ENCODE data around the gene TCF4.

Gene TCF4

DNA sequence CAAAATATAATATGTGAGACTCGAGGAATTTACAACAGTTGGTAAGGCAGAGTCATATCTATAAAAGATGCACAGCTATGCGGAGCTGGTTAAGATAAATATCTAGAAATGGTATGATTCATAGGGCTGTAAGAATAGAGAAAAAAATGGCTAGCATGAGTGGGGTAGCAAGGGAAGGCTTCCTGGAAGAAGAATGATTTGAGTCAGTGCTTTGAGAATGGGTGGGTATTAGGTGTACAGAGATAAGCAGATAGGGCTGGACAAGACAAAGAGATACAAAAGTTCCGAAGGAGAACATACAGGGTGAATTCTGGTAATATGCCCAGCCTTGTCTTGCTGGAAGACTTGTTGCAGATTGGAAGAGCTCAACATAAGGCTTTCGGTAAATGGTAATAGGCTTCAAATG lies 337.2 kb downstream of the TCF4 start:
- DNase-seq, result no peak

DNA sequence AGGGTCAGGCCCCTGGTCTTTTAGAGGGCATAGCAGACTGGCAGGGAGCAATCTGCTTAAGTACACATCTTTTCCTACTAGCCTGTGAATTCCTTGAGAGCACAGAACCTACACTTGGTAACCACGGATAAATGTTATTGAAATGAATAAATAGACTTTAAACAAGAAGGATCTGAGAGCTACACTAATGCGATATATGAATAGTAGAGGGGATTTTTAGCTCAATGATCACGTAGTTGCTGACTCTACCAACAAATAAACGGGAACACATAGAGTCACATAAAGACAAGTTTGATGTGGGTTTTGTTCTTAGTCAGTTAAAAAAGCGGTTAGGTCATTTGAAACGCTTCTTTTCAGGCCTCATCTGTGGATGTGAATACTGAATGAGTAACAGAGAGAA lies 338.4 kb downstream of the TCF4 start:
- DNase-seq, result no peak

DNA sequence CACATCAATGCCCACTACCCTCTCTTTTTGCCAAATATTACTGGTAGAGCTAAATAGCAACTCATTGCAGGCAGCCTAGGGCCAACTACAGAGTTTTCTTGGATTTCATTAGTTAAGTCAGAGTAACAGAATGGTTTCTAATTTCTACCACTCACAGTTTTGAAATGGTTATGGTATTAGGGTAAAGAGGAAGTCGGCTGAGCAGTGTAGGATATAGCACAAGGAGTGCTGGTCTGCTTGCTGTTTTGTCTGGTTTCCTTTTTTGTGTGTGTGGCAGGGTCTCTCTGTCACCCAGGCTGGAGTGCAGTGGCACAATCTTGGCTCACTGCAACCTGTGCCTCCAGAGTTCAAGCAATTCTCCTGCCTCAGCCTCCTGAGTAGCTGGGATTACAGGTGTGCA lies 339.5 kb downstream of the TCF4 start:
- DNase-seq, result no peak

- DNase-seq, result no peak
Measured at GRCh38 chr18:55247032-55247431, 341.0 kb downstream of the TCF4 start.

DNA sequence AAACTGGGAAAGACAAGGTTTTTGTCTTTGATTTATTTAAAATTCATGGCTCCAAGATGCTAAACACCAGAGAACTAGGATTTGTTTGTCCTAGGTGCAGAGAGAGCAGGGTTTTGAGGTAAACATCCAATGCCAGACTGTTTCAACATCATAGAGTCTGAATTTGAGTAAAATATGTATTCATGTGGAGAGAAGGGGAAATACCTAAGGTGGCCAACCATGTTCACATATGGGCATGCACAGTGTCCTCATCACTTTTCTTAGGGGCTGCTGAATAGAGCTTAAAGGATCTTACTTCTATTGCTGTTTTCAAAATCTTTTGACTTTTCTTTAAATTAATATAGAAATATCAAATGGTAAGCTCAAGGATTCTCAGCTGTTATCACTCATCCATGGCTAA lies 341.7 kb downstream of the TCF4 start:
- no peak for DNase-seq

- no peak for DNase-seq
Measured at GRCh38 chr18:55245211-55245614, 342.8 kb downstream of the TCF4 start.

GRCh38 chr18:55244546-55244945 lies 343.4 kb downstream of the TCF4 start:
- no peak for DNase-seq

- no peak for DNase-seq
Measured at GRCh38 chr18:55243857-55244256, 344.1 kb downstream of the TCF4 start.

DNA sequence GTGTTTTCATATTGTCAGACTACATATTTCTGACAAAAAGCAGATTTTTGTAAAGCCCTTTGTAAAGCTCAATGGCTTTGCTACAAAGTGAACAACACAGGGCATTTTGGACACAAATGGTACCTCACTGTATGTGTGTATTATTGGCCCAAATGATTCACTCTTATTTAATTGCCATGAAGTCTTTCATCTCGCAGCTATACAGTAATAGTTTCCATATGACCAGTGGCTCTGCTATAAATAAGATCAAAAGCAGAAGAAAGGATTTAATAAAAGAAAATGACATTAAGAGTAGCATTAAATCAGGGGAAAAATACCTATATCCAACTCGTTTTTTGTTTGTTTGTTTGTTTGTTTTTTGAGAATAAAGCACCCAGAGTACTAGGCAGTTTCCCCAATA lies 344.7 kb downstream of the TCF4 start:
- no peak for DNase-seq

- DNase-seq, result no peak
Measured at GRCh38 chr18:55240978-55241377, 347.0 kb downstream of the TCF4 start.

- no peak for DNase-seq
Measured at GRCh38 chr18:55239740-55240139, 348.3 kb downstream of the TCF4 start.

- no peak for DNase-seq
Measured at GRCh38 chr18:55237660-55238059, 350.3 kb downstream of the TCF4 start.

DNA sequence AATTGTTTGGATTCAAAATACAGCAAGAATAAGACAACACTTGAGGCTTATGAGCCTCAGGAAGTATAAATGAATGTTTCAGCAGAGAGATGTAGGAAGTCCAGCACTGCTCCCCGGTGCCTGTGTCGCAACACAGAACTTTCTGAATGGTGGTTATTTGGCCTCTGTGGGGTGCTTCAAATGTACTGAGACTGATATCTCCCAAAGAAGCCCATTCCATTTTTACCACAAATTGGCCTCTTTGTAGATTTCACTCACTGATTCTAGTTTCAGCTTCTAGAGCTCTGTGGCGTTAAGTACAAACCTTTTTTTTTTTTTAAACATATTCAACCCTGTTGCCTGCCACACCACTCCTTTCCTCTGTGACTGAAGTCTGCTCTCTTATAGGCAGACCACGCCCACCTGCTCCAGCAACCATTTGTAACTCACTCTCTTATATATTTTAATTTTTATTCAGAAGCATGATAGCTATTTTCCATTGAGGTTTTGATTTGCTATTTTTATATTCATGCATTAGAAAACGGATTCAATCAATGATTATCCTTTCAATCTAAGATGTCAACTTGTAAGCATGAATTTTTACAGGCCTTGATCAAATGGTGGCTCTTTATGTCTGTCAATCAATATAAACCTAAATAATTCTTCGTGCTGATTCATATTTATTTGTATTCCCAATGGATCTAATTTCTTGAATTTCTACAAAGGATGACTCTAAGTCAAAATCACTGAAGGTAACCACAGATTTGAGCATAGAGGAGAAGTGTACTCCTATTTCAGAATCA lies 351.7 kb downstream of the TCF4 start:
- no peak for DNase-seq

GRCh38 chr18:55235094-55235461 lies 352.9 kb downstream of the TCF4 start:
- no peak for DNase-seq

DNA sequence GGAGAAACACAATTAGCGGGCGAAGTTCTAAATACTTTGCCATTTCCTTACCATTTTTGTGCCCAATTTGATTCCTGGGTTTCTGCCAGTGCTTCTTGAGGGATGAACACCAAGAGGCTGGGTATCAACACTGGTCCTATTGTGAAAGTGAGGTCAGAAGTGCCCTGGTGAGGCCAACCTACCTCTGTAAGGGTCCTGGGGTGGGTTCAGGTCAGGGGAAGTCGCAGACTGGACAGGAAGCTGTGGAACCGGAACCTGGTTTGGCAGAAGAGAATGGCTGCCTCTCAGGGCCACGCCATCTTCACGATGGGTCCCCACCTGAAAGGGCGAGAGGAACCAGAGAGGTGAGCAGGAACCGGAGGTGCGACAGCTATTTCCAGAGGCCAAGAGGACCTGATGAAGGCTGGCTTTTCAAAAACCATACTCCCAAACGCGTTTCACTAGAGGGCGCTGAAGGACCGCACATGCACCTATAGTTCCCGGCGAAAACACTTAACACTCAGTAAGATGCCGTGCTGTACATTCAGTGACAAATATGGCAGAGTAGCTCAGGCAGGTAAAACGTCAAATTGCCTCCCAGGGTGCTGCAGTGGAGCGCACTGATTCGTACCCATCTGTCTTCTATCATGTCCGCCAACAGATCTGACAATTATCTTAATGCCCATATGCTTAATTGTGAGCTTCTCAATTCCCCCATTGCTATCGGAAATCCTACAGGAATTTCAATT lies 353.5 kb downstream of the TCF4 start:
- DNase-seq, result peak; percentile 55 to 67

- DNase-seq, result no peak
Measured at GRCh38 chr18:55233857-55234256, 354.1 kb downstream of the TCF4 start.

- no peak for DNase-seq
Measured at GRCh38 chr18:55232506-55232905, 355.5 kb downstream of the TCF4 start.

DNA sequence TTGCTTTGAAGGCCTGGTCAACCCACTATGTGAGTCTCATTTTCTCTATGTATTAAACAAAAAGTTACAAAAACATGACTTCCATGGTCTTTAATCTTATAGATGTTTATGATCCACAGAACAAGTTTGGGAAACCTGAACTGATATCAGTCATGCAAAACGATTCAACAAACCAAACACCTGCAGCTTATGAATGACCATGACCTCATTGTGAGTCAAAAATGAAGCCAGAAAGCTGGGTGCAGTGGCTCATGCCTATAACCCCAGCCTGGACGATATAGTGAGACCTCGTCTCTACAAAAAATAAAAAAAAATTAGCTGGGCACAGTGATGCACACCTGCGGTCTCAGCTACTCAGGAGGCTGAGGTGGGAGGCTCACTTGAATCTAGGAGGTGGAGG lies 358.3 kb downstream of the TCF4 start:
- no peak for DNase-seq

GRCh38 chr18:55228707-55229106 lies 359.3 kb downstream of the TCF4 start:
- DNase-seq, result no peak

DNA sequence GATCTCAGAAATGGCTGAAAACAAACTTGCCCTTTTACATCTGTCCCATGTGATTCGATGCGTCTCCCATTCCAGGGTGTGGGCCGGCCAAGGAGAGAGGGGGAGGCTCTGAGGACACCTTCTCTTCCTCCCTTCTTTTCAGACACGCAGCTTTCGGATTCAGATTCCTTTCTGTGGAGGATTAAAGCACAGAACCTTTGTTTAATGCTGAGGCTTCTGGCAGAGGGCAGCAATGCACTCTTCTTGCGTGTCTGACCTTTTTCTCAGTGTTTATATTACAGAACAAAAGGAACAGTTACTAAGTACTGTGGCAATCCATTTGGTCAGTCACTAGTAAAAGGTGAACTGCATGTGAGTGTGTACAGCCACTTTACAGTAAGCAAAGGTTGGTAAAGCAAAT lies 359.8 kb downstream of the TCF4 start:
- DNase-seq, result no peak

- no peak for DNase-seq
Measured at GRCh38 chr18:55227771-55228170, 360.2 kb downstream of the TCF4 start.

GRCh38 chr18:55226044-55226443 lies 361.9 kb downstream of the TCF4 start:
- DNase-seq, result no peak

DNA sequence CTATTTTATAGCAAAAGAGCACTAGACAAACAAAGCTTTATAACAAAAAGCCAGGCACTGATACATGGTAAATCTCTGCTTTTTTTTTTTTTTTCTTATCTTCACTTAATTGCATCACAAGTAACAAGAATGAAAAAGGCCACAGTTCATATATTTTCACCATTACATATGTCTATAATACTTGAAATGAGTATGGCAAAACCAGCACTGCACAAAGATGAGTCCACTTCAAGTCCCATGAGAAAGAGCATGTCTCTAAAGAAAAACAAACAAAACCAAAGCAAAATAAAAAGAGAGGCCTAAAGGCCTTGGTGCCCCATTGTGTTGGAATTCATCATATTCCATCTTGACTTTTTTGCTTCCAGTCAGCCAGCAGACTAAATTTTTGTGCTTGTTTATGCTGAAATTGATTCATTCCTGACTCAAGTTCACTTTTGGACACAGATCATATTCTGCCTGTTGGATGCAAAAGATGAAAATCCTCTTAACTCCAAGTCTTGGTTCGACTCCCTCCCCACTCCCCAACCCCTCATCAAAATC lies 363.8 kb downstream of the TCF4 start:
- DNase-seq, result no peak

GRCh38 chr18:55221622-55222021 lies 366.4 kb downstream of the TCF4 start:
- DNase-seq, result no peak
